Measurements from ENCODE around the gene SNCB. TPM values are rescaled to one million over a fixed set of nuclear protein-coding genes. Genes with fewer than 3 reads are reported as not detected.

The SNCB gene
- total RNA-seq, 1 experiment from 2014 or later, result not detected

DNA sequence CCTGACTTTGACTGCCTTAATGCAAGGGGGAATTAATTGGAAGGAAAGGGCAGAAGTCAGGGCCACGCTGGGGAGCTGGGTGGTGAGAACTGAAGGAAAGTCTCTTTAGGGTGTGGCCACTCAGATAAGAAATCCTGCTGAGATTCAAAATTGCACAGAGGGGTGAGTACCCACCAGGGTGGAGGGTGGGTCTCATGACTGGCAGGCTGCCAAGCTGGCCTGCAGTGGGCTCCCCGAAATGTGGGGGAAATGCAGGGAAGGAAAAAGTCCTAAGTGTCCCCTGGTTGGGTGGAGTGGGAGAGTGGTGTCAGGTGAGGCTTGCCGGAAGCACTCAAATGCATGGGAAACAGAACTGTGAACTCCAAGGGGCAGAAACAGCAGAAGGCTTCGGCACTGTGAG, 41.1 kb upstream of the SNCB start:
- H3K9me3 ChIP-seq (ENCODE audit: control insufficient read depth in 1 of 2, insufficient read depth in 1 of 2, low read depth in 1 of 2, low read length in 2 of 2), result no peaks in the 10 kb centered on the region
- H3K4me1 ChIP-seq (ENCODE audit: control insufficient read depth in 1 of 2, insufficient read depth in 2 of 2, low read length in 2 of 2), result peaks cover 6 to 11% of the 10 kb centered on the region in 2 experiments
- ChIA-PET CTCF (interaction anchor here (1.9 kb wide), 1 partner anchor 11 kb away, joined by 5 read pairs; no protein-coding TSS in a partner anchor), POLR2A (no interaction called here), RAD21 (ENCODE audit: low non-redundant PET in 1 of 2, low total read pairs in 2 of 2, uncharacterized antibody in 2 of 2, unreplicated experiment in 2 of 2) (no interaction called here)
- no peaks in the 10 kb centered on the region for H3K36me3 ChIP-seq (ENCODE audit: control insufficient read depth in 1 of 2, insufficient read depth in 2 of 2, low read length in 2 of 2)
- no peak overlapping the region for H3K4me2 ChIP-seq (ENCODE audit: low read length)
- BruUV-seq (replicated peaks), result no TSS peak
- no peak for DNase-seq (ENCODE audit: low read depth, low spot score)
- no peak overlapping the region for H3K27ac ChIP-seq (ENCODE audit: low read depth, low read length)
- H3K9me2 ChIP-seq (ENCODE audit: insufficient read depth), result no peaks in the 10 kb centered on the region
- no peaks in the 10 kb centered on the region for H3K79me2 ChIP-seq (ENCODE audit: insufficient read depth, low read length)
- ATAC-seq, result no peak
- H3K9ac ChIP-seq (ENCODE audit: low read length), result no peak overlapping the region
- H3K27me3 ChIP-seq (ENCODE audit: insufficient read depth, low read length), result no peaks in the 10 kb centered on the region
- intact Hi-C loops (cut with micrococcal nuclease), result no loop called here
- H2AFZ ChIP-seq (ENCODE audit: low read depth, low read length, poor library complexity, severe bottlenecking), result no peak overlapping the region
- no peaks in the 10 kb centered on the region for H4K20me1 ChIP-seq (ENCODE audit: insufficient read depth)
- TF ChIP-seq SIN3A (IDR thresholded peaks at IDR 0.05; ENCODE audit: low read depth), result no peak
- no peak for TF ChIP-seq POLR2AphosphoS5 (IDR thresholded peaks at IDR 0.05; ENCODE audit: low read depth, low read length)
- TF ChIP-seq ELF1 (IDR thresholded peaks at IDR 0.05; ENCODE audit: borderline replicate concordance, low read depth), result no peak
- H3K4me3 ChIP-seq (replicated peaks in 1 of 2; ENCODE audit: low read depth in 1 of 2, low read length in 2 of 2), result no peak overlapping the region

DNA sequence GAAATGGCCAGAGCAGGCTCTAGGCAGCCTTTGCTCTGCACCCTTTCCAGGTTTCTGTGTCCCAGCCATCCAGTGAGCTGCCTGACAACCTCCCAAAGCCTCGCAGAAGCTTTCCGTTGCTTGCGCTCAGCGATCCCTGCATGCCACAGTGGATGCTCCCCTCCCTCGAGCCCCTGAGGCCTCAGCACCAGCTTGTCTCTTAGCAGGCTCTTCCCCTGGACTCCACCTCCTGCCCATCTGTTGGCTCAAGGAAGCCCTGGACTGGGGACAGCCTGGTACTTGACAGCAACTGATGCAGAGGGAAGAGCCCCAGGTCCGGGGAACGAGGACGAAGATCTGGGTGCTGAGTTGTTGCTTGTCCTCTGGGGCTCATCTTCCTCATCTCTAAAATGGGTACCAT, 40.1 kb upstream of the SNCB start:
- no peak for ATAC-seq
- CTCF ChIA-PET, result interaction anchor here (1.0 to 2.4 kb wide), 2 partner anchors 10 to 13 kb away, joined by 3 to 10 read pairs; no protein-coding TSS in a partner anchor
- Histone ChIP-seq H3K9me2 (ENCODE audit: insufficient read depth) (no peaks in the 10 kb centered on the region), H3K4me2 (ENCODE audit: low read length) (no peak overlapping the region), H3K36me3 (ENCODE audit: control insufficient read depth in 1 of 2, insufficient read depth in 2 of 2, low read length in 2 of 2) (no peaks in the 10 kb centered on the region), H3K79me2 (ENCODE audit: insufficient read depth, low read length) (no peaks in the 10 kb centered on the region), H3K27ac (ENCODE audit: low read depth, low read length) (no peak overlapping the region), H3K9me3 (ENCODE audit: control insufficient read depth in 1 of 2, insufficient read depth in 1 of 2, low read depth in 1 of 2, low read length in 2 of 2) (no peaks in the 10 kb centered on the region), H3K27me3 (ENCODE audit: insufficient read depth, low read length) (no peaks in the 10 kb centered on the region), H4K20me1 (ENCODE audit: insufficient read depth) (no peaks in the 10 kb centered on the region), H3K4me3 (replicated peaks in 1 of 2; ENCODE audit: low read depth in 1 of 2, low read length in 2 of 2) (no peak overlapping the region), H3K4me1 (ENCODE audit: control insufficient read depth in 1 of 2, insufficient read depth in 2 of 2, low read length in 2 of 2) (peaks cover 0 to 1% of the 10 kb centered on the region in 2 experiments; a peak in 2 of 4 replicates), H2AFZ (ENCODE audit: low read depth, low read length, poor library complexity, severe bottlenecking) (no peak overlapping the region), H3K9ac (ENCODE audit: low read length) (no peak overlapping the region)
- intact Hi-C loops (cut with micrococcal nuclease), result no loop called here
- RAD21 ChIA-PET (ENCODE audit: low non-redundant PET in 1 of 2, low total read pairs in 2 of 2, uncharacterized antibody in 2 of 2, unreplicated experiment in 2 of 2), result no interaction called here
- no TSS peak for BruUV-seq (replicated peaks)
- DNase-seq (ENCODE audit: low read depth, low spot score), result no peak
- no peak for TF ChIP-seq RAD21 (IDR thresholded peaks at IDR 0.05; ENCODE audit: low read depth)
- TF ChIP-seq SIN3A (IDR thresholded peaks at IDR 0.05; ENCODE audit: low read depth), result no peak
- TF ChIP-seq EZH2 (IDR thresholded peaks at IDR 0.05), result no peak
- no peak for TF ChIP-seq JUND (IDR thresholded peaks at IDR 0.05)
- no peak for TF ChIP-seq ELF1 (IDR thresholded peaks at IDR 0.05; ENCODE audit: borderline replicate concordance, low read depth)
- no peak for TF ChIP-seq YY1 (IDR thresholded peaks at IDR 0.05; ENCODE audit: extremely low read depth, insufficient replicate concordance, low read depth, low read length)
- no peak for TF ChIP-seq EGR1 (IDR thresholded peaks at IDR 0.05; ENCODE audit: low read depth)
- TF ChIP-seq POLR2A (IDR thresholded peaks at IDR 0.05; ENCODE audit: borderline replicate concordance, extremely low read depth, insufficient read depth, insufficient read length), result no peak
- POLR2A ChIA-PET, result interaction anchor here (1.1 kb wide), 1 partner anchor 10 kb away, joined by 3 read pairs; no protein-coding TSS in a partner anchor

All from HCT116 (cell line).